GM13977 (cell line): ENCODE results near the gene DDX49.

ENCODE experiments used
- DNase-seq: peaks from one replicate; pipeline ENCODE4 v3.0.0; 2012; ENCODE audit warnings: low spot score
- CTCF ChIP-seq: IDR thresholded peaks from 2 replicates; pipeline ENCODE4 v1.5.1; 2012; ENCODE audit warnings: mild to moderate bottlenecking, control low read depth; ENCODE audit not compliant: insufficient read depth; ENCODE audit errors: extremely low read depth, missing control alignments
- in situ Hi-C: fragments of 300-500 bp; cut with MboI; formaldehyde crosslinking; loops from one replicate; pipeline ENCODE4 v1.12.0; 2022; ENCODE audit warnings: low sequenced_read_pairs, low pct_unique_long_range_greater_than_20kb, mixed read lengths, inconsistent platforms; ENCODE audit not compliant: unreplicated experiment

The DDX49 gene

GRCh38 chr19:18905513-18906236, 13.8 kb upstream of the DDX49 start:
- TF ChIP-seq CTCF: no peak
- in situ Hi-C loops: no loop called here

GRCh38 chr19:18906605-18907519, 12.7 kb upstream of the DDX49 start:
- DNase-seq: no peak
- no peak for TF ChIP-seq CTCF
- in situ Hi-C loops: no loop called here

More at GRCh38 chr19:18905513-18906236, 13.8 kb upstream of the DDX49 start:
- DNase-seq: no peak

- no peak for DNase-seq
- in situ Hi-C loops: no loop called here
- no peak for TF ChIP-seq CTCF
Observed at GRCh38 chr19:18908917-18909619, 10.4 kb upstream of the DDX49 start.

GRCh38 chr19:18910010-18910409, 9.5 kb upstream of the DDX49 start:
- in situ Hi-C loops: no loop called here
- DNase-seq: no peak
- TF ChIP-seq CTCF: no peak

- no peak for TF ChIP-seq CTCF
- no peak for DNase-seq
- in situ Hi-C loops: no loop called here
Observed at GRCh38 chr19:18910801-18911436, 8.6 kb upstream of the DDX49 start.

- no peak for TF ChIP-seq CTCF
- DNase-seq: no peak
- in situ Hi-C loops: no loop called here
Observed at GRCh38 chr19:18912933-18913332, 6.6 kb upstream of the DDX49 start.
